Esophagus mucosa (tissue), 1 donor: Measurements from ENCODE around the gene PTDSS2. TPM values are rescaled to one million over a fixed set of nuclear protein-coding genes. Genes with fewer than 3 reads are reported as not detected.
"Not testable (repeated sequence)": the region's sequence is repeated elsewhere in the genome, so short reads cannot be mapped to it uniquely, and the experiment has no call there.

Experiments used
- ATAC-seq: fragments of 200-7000 bp; cut with Tn5 transposase; one replicate; pipeline ENCODE4 v1.9.1; 2020
- total RNA-seq: library from RNA; stranded (reverse); gene quantifications from one replicate; pipeline ENCODE4 v1.2.4, GENCODE V29; 2023
- donor health status: DM: yes; HTN: yes; CAD: no.

Gene PTDSS2
- total RNA-seq, 1 donor from 2014 or later: 12.0 TPM

DNA sequence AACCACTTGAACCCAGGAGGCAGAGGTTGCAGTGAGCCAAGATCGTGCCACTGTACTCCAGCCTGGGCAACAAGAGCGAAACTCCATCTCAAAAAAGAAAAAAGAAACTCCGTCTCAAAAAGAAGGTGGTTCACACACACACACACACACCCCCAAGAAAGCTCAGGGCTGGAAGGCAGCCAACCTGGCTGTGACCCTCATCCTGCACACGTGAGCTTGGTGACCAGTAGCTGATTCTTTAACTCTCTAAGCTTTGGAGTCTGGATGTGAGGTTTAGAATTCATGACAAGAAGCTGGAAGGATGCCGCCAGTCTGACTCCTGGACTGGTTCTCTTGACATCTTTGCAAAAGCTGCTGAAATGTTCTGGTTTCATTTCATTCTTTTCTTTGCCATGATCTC, 58.9 kb downstream of the PTDSS2 start:
- no peak for ATAC-seq

DNA sequence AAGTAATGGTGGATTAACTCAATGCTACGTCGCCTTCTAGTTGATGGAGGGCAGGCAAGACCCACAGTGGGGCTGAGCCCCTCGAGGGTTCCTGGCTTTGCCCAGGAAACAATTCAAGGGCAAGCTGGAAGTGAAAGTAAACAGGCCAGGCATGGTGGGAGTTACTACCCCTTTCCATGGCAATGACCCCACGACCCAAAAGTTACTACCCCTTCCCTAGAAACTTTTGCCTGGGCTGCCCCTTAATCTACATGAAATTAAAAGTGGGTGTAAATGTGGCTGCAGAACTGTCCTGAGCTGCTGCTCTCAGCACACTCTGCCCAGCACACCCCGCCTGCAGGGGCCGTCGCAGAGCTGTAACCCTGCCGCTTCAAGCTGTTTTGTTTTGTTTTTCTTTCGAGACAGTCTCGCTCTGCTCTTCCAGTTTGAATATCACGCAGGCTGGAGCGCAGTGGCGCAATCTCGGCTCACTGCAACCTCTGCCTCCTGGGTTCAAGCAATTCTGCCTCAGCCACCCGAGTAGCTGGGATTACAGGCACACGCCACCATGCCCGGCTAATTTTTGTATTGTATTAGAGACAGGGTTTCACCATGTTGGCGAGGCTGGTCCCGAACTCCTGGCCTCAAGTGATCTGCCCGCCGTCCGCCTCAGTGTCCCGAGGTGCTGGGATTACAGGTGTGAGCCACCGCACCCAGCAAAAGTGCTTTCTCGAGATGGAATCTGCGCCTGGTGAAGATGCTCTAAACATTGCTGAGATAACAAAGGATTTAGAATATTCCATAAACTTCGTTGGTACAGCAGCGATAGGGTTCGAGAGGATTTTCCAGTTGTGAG, 62.9 kb downstream of the PTDSS2 start:
- no peak for ATAC-seq

DNA sequence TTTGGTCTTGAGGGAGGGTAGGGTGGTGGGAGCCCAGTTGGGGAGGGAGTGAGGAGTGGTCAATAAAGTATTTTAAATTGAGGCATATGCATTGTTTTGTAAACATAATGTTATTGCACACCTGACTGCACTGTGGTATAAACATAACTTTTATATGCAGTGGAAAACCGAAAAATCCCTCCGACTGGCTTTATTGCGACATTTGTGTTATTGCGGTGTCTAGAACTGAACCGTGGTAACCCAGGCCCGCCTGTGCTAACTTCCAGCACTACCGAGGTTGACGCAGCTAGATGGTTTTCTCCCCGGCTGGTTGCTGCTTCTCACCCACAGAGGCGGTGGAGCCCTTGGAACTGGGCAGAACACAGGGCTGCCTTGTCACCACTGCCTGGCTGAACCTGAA, 64.5 kb downstream of the PTDSS2 start:
- peak; percentile 35 for ATAC-seq

- ATAC-seq: peak; percentile 87
These were observed 65.1 kb downstream of the PTDSS2 start for GRCh38 chr11:515131-515530.

GRCh38 chr11:516400-516799, 66.3 kb downstream of the PTDSS2 start:
- ATAC-seq: no peak

GRCh38 chr11:516918-517685, 67.0 kb downstream of the PTDSS2 start:
- not testable (repeated sequence) for ATAC-seq

GRCh38 chr11:518463-519202, 68.6 kb downstream of the PTDSS2 start:
- peak; percentile 96 for ATAC-seq

GRCh38 chr11:520428-521176, 70.5 kb downstream of the PTDSS2 start:
- no peak for ATAC-seq

DNA sequence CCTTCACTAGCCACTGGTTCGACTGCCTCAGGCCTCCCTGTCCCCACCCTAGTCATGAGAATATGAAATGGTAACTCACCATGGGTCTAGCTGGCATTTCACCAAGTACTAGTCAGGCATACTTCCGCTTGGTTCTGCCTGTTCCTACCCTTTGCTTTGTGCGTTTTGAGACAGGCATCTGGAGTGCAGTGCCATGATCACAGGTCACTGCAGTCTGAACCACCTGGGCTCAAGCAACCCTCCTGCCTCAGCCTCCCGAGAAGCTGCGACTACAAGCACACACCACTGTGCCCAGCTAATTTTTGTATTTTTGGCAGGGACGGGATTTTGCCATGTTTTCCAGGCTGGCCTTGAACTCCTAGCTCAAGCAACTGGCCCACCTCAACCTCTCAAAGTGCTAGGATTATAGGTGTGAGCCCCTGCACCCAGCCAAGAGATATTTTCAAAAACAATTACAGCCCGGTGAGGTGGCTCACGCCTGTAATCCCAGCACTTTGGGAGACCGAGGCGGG, 71.2 kb downstream of the PTDSS2 start:
- no peak for ATAC-seq

DNA sequence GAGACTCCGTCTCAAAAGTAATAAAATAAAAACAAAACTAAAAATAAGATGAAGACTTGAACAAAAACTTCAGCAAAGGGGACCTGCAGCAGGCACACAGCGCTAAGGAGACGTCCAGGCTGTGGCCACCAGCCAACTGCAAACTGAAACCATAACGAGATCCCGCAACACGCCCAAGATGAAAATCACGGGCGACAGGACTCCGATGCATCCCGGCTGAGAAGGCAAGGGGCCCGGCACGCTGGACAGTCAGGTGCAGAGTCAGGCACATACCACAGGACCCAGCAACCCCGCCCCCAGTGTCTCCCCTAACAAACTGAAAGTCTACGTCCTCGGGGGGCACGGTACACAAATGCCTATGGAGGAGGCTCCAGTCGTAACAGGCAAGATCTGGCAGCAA, 76.1 kb downstream of the PTDSS2 start:
- ATAC-seq: no peak

- ATAC-seq: peak; percentile 27
These were observed 78.2 kb downstream of the PTDSS2 start for GRCh38 chr11:528166-528814.

DNA sequence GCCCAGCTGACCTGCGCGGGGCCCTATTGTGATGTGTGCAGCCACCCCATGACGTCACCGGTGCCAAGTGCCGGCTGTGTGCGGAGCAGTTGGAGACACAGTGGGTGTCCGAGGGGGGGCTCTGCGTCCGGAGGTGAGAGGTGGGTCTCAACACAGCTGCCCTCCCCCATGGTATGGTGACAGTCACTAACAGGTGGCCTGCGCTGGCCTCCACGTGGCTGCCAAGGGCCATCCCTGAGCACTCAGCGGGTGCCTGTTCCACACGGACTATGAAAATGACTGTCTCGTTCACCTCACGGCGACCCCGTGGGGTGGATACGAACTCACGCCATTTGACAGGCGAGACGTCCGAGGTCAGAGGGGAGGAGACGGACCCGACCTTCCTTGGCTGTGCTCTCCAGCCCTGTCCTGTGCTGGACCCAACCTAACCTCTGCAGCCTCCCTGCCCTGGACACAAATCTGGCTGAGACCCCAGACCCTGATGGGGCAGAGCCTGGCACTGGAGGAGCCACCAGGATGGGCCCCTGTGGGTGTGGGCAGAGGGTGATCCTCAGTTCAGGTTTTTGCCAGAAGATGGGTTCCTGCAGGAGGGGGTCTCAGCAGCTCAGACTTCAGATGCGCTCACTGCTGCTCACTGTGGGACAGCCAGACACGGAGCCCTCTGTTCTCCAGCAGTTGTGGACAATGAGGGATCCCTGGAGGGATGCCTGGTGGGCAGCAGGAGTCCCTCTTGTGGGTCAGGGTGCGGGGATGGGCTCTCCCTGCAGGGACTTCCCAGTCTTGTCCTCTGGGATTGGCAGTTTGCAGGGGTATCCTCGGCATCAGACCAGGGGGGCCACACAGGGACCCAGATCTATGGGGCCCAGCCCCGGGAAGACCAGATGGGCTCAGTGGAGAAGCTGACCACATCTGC, 79.0 kb downstream of the PTDSS2 start:
- peak; percentile 6 for ATAC-seq

GRCh38 chr11:529728-530411, 79.8 kb downstream of the PTDSS2 start:
- ATAC-seq: no peak

- ATAC-seq: no peak
These were observed 81.1 kb downstream of the PTDSS2 start for GRCh38 chr11:530960-531831.

GRCh38 chr11:531919-532526, 81.9 kb downstream of the PTDSS2 start:
- no peak for ATAC-seq

- ATAC-seq: no peak
These were observed 82.5 kb downstream of the PTDSS2 start for GRCh38 chr11:532527-532985.

DNA sequence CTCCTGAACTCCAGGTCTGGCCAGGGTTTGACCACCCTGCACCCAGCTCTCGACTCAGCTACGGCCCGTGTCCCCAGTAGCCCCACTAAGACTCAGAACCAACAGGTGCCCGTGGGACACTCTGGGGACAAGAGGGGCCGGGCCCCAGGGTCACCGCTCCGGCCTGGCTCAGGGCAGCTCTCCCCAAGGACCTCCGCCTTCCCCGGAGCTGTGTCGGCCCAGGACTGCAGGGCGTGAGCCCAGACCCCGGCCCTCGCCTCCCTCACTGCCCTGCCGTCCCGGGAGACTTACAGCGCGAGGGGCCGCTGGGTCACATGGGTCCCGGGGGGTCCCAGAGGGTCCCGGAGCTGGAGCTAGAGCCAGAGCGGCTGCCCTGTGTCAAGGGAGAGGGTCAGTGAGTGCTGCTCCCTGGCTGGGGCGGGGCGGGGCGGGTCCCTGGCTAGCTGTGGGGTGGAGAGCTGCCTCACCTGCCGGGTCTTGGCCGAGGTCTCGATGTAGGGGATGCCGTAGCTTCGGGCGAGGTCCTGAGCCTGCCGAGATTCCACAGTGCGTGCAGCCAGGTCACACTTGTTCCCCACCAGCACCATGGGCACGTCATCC, 83.0 kb downstream of the PTDSS2 start:
- ATAC-seq: no peak
